Measurements from ENCODE around the gene C19orf38.
"Not testable (repeated sequence)": the region's sequence is repeated elsewhere in the genome, so short reads cannot be mapped to it uniquely, and the experiment has no call there.

C19orf38 gene

DNA sequence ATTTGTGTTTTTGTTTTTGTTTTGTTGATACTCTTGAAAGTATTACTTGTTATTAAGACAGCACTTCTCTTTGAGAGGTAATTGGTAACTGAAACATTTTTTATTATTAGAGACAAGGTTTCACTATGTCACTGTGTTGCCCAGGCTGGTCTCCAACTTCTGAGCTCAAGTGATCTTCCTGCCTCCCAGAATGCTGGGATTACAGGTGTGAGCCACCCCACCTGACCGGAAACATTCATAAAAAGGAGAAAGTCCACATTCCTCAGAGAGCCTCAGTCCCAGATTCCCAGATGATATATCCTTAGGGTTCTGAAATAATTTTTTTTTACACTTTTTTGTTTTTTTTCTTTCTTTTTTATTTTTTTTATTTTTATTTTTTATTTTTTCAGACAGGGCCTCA lies 25.8 kb downstream of the C19orf38 start:
- TF ChIP-seq, protein P1, sequence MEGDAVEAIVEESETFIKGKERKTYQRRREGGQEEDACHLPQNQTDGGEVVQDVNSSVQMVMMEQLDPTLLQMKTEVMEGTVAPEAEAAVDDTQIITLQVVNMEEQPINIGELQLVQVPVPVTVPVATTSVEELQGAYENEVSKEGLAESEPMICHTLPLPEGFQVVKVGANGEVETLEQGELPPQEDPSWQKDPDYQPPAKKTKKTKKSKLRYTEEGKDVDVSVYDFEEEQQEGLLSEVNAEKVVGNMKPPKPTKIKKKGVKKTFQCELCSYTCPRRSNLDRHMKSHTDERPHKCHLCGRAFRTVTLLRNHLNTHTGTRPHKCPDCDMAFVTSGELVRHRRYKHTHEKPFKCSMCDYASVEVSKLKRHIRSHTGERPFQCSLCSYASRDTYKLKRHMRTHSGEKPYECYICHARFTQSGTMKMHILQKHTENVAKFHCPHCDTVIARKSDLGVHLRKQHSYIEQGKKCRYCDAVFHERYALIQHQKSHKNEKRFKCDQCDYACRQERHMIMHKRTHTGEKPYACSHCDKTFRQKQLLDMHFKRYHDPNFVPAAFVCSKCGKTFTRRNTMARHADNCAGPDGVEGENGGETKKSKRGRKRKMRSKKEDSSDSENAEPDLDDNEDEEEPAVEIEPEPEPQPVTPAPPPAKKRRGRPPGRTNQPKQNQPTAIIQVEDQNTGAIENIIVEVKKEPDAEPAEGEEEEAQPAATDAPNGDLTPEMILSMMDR (IDR thresholded peaks at IDR 0.05; ENCODE audit: extremely low read depth, missing control alignments) = no peak
- no peak for DNase-seq (ENCODE audit: low spot score)

DNA sequence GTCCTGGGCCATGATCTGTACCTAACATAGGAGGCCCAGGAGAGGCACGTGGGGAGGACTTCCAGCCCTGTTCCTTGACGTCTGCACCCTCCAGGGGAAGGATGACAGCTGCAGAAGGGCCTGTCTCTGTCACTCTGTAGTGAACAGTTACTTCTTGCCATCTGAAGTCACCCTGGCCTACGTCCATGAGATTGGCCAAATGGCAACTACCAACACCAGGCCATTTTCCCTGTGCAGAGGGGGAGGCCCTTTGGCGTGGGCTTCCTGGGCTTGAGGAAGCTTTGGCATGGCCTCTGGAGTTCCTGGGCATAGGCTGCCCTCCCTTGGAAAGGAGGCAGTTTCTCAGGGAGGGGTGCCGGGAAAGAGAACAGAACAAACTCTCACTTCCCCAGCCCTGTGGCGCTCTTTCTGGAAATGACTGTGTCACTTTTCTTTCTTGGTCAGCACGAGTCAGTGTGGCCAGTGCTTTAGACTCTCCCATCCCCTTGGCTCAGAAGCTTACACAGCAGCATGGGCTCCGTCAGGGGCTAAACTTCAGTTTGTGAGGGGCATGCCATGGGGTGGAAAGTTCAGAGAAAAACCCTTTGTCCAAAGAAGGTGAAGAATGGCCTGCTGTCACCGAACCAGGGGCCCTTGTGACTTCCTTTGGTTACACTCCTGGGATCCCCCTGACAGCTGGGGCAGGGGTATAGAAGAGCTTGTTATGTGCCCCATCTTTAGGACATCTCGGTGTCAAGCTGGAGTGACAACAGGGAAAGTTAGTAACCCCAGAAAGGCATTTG lies 28.4 kb downstream of the C19orf38 start:
- TF ChIP-seq, protein P1 (IDR thresholded peaks at IDR 0.05; ENCODE audit: extremely low read depth, missing control alignments) = no peak
- DNase-seq (ENCODE audit: low spot score) = peak; percentile 75

DNA sequence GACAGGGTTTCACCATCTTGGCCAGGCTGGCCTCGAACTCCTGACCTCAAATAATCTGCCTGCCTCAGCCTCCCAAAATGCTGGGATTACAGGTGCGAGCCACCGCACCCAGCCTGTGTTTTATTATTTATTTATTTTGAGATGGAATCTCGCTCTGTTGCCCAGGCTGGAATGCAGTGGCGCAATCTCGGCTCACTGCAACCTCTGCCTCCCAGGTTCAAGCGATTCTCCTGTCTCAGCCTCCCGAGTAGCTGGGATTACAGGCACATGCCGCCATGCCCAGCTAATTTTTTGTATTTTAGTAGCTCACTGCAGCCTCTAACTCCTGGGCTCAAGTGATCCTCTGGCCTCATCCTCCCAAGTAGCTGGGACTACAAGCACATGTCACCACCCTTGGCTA lies 29.4 kb downstream of the C19orf38 start:
- not testable (repeated sequence) for DNase-seq (ENCODE audit: low spot score)

DNA sequence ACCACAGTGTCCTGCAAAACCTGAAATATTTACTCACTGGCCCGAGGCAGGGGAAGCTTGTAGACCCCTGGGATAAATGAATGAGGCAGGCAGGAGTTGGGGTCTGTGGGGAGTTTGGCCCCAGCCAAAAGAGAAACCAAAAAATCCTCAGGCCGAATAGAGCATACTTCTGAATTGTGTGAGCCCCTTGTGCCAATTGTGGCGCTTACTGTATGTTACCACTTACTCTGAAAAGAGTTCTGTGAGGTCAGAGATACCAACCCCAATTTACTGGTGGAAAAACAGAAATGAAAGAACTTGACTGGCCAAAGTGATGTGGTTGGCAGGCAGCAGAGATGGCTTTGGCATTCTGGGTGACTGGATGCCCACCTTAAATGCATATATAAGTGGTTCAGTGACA lies 30.0 kb downstream of the C19orf38 start:
- DNase-seq (ENCODE audit: low spot score) = no peak
- TF ChIP-seq, protein P1 (IDR thresholded peaks at IDR 0.05; ENCODE audit: extremely low read depth, missing control alignments) = no peak

DNA sequence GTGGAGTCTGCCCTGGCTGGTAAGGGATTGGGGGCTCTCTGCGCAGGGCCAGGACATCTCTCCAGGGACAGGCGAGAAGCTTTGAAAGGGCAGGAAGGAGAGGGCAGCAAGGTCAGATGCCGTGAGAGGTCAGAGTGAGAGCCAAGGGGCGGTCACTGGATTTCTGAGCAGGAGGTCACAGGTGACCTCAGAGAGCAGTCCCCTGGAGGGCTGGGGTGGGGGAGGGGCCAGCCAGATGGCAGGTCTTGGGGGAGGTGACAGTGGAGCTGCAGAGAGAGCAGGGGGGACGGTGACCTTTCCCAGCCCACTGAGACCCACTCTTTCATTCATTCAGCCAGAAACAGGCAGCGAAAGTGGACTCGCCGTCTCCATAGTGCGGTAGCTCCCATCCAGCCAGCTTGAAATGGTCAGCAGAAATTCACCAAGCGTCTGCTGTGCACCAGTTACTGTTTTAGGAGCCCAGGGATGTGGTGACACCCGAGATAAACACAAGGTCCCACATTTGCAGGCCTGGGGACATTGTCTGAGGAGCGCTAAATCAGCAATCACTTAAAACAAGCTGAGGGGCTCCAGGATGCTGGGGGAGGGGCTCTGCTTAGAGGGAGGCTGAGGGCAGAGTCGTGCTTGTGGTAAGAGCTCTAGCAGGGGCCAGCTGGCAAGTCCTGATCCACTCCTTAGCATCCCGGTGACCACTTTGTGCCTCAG lies 33.3 kb downstream of the C19orf38 start:
- TF ChIP-seq, protein P1 (IDR thresholded peaks at IDR 0.05; ENCODE audit: extremely low read depth, missing control alignments) = no peak
- DNase-seq (ENCODE audit: low spot score) = no peak

DNA sequence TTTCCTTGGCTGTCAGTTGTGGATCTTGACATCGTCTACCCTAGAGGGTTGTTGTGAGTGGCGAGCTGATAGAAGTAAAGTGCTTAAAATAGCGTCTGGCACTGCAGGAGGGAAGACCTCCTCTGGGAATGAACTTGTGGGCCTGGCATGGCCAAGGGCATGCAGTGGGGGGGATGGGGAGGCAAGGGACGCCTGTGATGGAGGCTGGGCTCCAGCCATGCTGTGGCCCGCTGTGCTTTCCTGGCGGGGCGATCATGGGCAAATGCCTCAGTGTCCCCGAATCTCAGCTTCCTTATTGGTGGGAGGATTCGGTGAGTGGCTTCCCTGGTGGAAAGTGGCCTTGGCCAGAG lies 33.9 kb downstream of the C19orf38 start:
- TF ChIP-seq, protein P1 (IDR thresholded peaks at IDR 0.05; ENCODE audit: extremely low read depth, missing control alignments) = no peak
- DNase-seq (ENCODE audit: low spot score) = no peak

DNA sequence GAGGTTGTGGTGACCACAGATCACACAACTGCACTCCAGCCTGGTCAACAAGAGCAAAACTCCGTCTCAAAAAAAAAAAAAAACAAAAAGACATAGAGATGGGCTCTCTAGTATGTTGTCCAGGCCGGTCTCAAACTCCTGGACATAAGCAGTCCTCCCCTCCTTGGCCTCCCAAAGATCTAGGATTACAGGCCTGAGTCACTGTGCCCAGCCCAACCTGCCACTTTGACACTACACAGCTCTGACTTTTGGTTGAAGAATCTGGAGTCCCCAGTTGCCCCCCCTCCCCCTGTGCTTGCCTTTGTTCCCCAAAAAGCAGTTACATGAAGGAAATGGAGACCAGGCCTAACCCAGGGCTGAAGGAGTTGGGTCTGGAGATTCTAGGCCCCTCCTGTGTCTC lies 36.1 kb downstream of the C19orf38 start:
- TF ChIP-seq, protein P1 (IDR thresholded peaks at IDR 0.05; ENCODE audit: extremely low read depth, missing control alignments) = no peak
- no peak for DNase-seq (ENCODE audit: low spot score)

Measured in GM20000 (cell line).